DND-41 (cell line): Measurements from ENCODE around the gene NUDT21.

Source experiments
- CTCF ChIP-seq: IDR thresholded peaks from 2 replicates; pipeline ENCODE4 v1.5.1; 2012; ENCODE audit warnings: borderline replicate concordance, low read length, moderate library complexity, mild to moderate bottlenecking; ENCODE audit not compliant: poor library complexity, severe bottlenecking; ENCODE audit errors: extremely low read depth
- EZH2 ChIP-seq: IDR thresholded peaks from 3 replicates; pipeline ENCODE4 v1.6.1; 2012; ENCODE audit warnings: borderline replicate concordance, low read depth, mild to moderate bottlenecking, moderate library complexity, low read length, inconsistent platforms; ENCODE audit not compliant: severe bottlenecking

GRCh38 chr16:56400458-56400857 is 50.7 kb downstream of the NUDT21 start:
- TF ChIP-seq CTCF (no peak), EZH2 (no peak)
